Hepatocyte (in vitro differentiated cells): ENCODE measurements around the gene PRKG1.

Source experiments
- EZH2 ChIP-seq: fragments of 200-600 bp; sonication (generic); IDR thresholded peaks from 2 replicates; pipeline ENCODE4 v1.6.1; 2016; ENCODE audit warnings: antibody characterized with exemption, mild to moderate bottlenecking, borderline replicate concordance
- TF ChIP-seq, protein P1 (sequence below): fragments of 200-600 bp; sonication (generic); IDR thresholded peaks from 2 replicates; pipeline ENCODE4 v1.5.1; 2016; ENCODE audit warnings: antibody characterized with exemption, mild to moderate bottlenecking; ENCODE audit not compliant: poor library complexity

DNA sequence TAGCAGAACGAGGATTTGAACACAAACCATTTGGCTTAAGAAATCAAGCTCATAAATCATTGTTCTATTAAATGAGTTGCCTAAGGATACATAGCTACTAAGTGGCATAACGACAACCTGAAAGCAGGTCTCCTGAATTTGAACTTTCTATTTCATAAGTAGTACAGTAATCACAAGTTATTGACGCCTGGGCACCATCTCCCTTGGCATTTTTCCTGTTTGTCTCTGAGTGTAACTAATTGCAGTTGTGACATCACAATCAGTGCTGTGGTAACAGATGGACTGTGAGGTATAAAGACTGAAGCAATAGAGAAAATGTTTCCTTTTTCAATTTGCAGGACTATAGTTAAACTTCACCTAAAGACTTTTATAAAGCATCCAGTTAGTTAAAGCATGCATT, 631.5 kb downstream of the PRKG1 start:
- TF ChIP-seq, protein P1, sequence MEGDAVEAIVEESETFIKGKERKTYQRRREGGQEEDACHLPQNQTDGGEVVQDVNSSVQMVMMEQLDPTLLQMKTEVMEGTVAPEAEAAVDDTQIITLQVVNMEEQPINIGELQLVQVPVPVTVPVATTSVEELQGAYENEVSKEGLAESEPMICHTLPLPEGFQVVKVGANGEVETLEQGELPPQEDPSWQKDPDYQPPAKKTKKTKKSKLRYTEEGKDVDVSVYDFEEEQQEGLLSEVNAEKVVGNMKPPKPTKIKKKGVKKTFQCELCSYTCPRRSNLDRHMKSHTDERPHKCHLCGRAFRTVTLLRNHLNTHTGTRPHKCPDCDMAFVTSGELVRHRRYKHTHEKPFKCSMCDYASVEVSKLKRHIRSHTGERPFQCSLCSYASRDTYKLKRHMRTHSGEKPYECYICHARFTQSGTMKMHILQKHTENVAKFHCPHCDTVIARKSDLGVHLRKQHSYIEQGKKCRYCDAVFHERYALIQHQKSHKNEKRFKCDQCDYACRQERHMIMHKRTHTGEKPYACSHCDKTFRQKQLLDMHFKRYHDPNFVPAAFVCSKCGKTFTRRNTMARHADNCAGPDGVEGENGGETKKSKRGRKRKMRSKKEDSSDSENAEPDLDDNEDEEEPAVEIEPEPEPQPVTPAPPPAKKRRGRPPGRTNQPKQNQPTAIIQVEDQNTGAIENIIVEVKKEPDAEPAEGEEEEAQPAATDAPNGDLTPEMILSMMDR, result no peak
- no peak for TF ChIP-seq EZH2
